DOHH2 (cell line): ENCODE results near the gene PALB2.

Source experiments
- H3F3A ChIP-seq: fragments of 200-600 bp; sonication (generic), shearing (Covaris generic); 2 replicates; pipeline ENCODE4 v1.6.0; 2016; ENCODE audit warnings: antibody characterized with exemption, mild to moderate bottlenecking; ENCODE audit not compliant: control insufficient read depth, insufficient read depth
- H3K27ac ChIP-seq: fragments of 200-600 bp; sonication (generic); 2 replicates; pipeline ENCODE4 v1.5.1; 2014; ENCODE audit warnings: low read depth, mild to moderate bottlenecking, low read length, moderate library complexity
- H3K27me3 ChIP-seq: fragments of 200-600 bp; sonication (generic); 2 replicates; pipeline ENCODE4 v1.6.1; 2014; ENCODE audit warnings: mild to moderate bottlenecking, low read length, mixed read lengths; ENCODE audit not compliant: control insufficient read depth
- H3K36me3 ChIP-seq: fragments of 200-600 bp; sonication (generic); 2 replicates; pipeline ENCODE4 v1.6.1; 2014; ENCODE audit warnings: mild to moderate bottlenecking, low read length, moderate library complexity, mixed read lengths; ENCODE audit not compliant: control insufficient read depth
- H3K4me1 ChIP-seq: fragments of 200-600 bp; sonication (generic); 2 replicates; pipeline ENCODE4 v1.6.1; 2014; ENCODE audit warnings: mild to moderate bottlenecking, low read length, mixed read lengths; ENCODE audit not compliant: control insufficient read depth
- H3K4me2 ChIP-seq: fragments of 200-600 bp; sonication (generic); 2 replicates; pipeline ENCODE4 v1.6.0; 2014; ENCODE audit warnings: mild to moderate bottlenecking, low read length, moderate library complexity
- H3K4me3 ChIP-seq: fragments of 200-600 bp; sonication (generic); 2 replicates; pipeline ENCODE4 v1.5.1; 2014; ENCODE audit warnings: mild to moderate bottlenecking, low read length, mixed read lengths
- H3K79me2 ChIP-seq: fragments of 200-600 bp; sonication (generic); 2 replicates; pipeline ENCODE4 v1.6.1; 2014; ENCODE audit warnings: mild to moderate bottlenecking, low read length, mixed read lengths; ENCODE audit not compliant: control insufficient read depth
- H3K9me2 ChIP-seq: fragments of 200-600 bp; sonication (generic); replicated peaks from 2 replicates; pipeline ENCODE4 v1.6.1; 2014; ENCODE audit warnings: mild to moderate bottlenecking, low read length, mixed read lengths; ENCODE audit not compliant: control insufficient read depth
- H3K9me3 ChIP-seq: fragments of 200-600 bp; sonication (generic); 2 replicates; pipeline ENCODE4 v1.6.1; 2014; ENCODE audit warnings: antibody characterized with exemption, low read length, mixed read lengths; ENCODE audit not compliant: control insufficient read depth, insufficient read depth
- H4K20me1 ChIP-seq: fragments of 200-600 bp; sonication (generic); 2 replicates; pipeline ENCODE4 v1.6.0; 2014; ENCODE audit warnings: low read depth, mild to moderate bottlenecking, antibody characterized with exemption, low read length, moderate library complexity; ENCODE audit not compliant: control insufficient read depth, insufficient read depth
- EZH2phosphoT487 ChIP-seq: fragments of 200-600 bp; sonication (generic); IDR thresholded peaks from 2 replicates; pipeline ENCODE4 v1.6.1; 2017; ENCODE audit warnings: borderline replicate concordance, mild to moderate bottlenecking, antibody characterized with exemption, low read length, moderate library complexity, mixed read lengths
- TF ChIP-seq, protein P1 (sequence below): fragments of 200-600 bp; sonication (generic); IDR thresholded peaks from one replicate; pipeline ENCODE4 v1.5.1; 2014; ENCODE audit warnings: antibody characterized with exemption, mild to moderate bottlenecking, low read depth, low read length; ENCODE audit not compliant: poor library complexity, severe bottlenecking

Gene PALB2

DNA sequence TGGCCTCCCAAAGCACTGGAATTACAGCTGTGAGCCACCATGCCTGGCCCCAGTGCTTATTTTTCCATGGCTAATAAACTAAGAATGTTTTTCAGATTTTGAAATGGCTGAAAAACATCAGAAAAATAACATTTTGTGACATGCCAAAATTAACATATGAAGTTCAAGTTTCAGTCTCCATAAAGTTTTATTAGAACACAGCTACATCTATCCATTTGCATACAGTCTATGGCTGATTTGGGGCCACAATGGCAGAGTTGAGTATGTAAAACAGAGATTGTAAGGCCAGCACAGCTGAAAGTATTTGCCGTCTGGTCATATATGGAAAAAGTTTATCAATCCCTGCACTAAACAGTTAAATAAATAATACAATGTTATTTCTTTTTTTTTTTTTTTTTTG, 31.2 kb downstream of the PALB2 start:
- Histone ChIP-seq H3K36me3 (peaks cover 17% of the 10 kb centered on the region), H3K9me2 (no peaks in the 10 kb centered on the region)
- TF ChIP-seq EZH2phosphoT487 = no peak
- TF ChIP-seq, protein P1, sequence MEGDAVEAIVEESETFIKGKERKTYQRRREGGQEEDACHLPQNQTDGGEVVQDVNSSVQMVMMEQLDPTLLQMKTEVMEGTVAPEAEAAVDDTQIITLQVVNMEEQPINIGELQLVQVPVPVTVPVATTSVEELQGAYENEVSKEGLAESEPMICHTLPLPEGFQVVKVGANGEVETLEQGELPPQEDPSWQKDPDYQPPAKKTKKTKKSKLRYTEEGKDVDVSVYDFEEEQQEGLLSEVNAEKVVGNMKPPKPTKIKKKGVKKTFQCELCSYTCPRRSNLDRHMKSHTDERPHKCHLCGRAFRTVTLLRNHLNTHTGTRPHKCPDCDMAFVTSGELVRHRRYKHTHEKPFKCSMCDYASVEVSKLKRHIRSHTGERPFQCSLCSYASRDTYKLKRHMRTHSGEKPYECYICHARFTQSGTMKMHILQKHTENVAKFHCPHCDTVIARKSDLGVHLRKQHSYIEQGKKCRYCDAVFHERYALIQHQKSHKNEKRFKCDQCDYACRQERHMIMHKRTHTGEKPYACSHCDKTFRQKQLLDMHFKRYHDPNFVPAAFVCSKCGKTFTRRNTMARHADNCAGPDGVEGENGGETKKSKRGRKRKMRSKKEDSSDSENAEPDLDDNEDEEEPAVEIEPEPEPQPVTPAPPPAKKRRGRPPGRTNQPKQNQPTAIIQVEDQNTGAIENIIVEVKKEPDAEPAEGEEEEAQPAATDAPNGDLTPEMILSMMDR = no peak

DNA sequence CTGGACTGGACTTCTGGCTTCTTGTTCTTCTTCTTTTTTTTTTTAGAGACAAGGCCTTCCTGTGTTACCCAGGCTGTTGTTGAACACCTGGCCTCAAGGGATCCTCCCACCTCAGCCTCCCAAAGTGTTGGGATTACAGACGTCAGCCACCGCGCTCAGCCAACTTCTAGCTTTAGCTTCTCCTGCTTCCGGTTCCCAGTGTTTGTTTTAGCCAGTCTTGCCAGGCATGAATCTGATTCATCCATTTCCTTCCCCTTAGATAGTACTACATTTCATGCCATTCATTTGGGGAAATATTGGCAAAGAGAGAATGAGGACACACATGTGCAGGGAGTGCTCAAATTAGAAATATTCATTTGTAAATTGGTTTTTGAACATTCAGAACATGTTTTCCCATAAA, 32.9 kb downstream of the PALB2 start:
- H3K36me3 ChIP-seq = peaks cover 19% of the 10 kb centered on the region
- H3K27me3 ChIP-seq = no peaks in the 10 kb centered on the region
- H3K79me2 ChIP-seq = no peaks in the 10 kb centered on the region
- no peak overlapping the region for H3K4me2 ChIP-seq
- no peaks in the 10 kb centered on the region for H3K4me1 ChIP-seq
- TF ChIP-seq, protein P1 = no peak
- no peak for TF ChIP-seq EZH2phosphoT487
- no peaks in the 10 kb centered on the region for H3K9me2 ChIP-seq
- no peak overlapping the region for H3K4me3 ChIP-seq
- H4K20me1 ChIP-seq = no peaks in the 10 kb centered on the region
- H3K9me3 ChIP-seq = no peaks in the 10 kb centered on the region
- H3K27ac ChIP-seq = no peak overlapping the region
- no peaks in the 10 kb centered on the region for H3F3A ChIP-seq

More for the DNA sequence above, 31.2 kb downstream of the PALB2 start:
- Histone ChIP-seq H3K79me2 (no peaks in the 10 kb centered on the region), H4K20me1 (no peaks in the 10 kb centered on the region), H3K9me3 (no peaks in the 10 kb centered on the region), H3K27ac (no peak overlapping the region), H3K4me3 (no peak overlapping the region), H3K4me2 (no peak overlapping the region), H3K27me3 (no peaks in the 10 kb centered on the region), H3K4me1 (no peaks in the 10 kb centered on the region), H3F3A (no peaks in the 10 kb centered on the region)

DNA sequence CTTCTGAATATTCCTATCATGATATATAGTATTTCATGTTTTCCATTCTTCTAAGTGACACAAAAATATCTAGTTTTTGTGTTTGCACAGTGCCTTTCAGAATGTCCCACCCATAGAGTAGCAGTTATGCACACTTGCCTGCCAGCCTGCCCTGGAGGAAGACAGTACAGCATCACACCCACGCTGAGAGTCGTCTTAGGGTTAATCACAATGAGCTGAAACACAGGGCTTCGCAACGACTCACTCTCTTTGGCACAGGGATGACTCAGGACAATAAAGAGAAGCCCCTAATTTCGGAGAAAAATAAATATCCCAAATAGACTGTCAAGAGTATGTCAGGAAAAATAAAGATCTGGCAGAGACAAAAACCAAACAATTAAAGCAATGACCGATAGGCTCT, 33.4 kb downstream of the PALB2 start:
- Histone ChIP-seq H3K36me3 (peaks cover 23% of the 10 kb centered on the region), H3K27me3 (no peaks in the 10 kb centered on the region), H3K79me2 (no peaks in the 10 kb centered on the region), H3K4me3 (no peak overlapping the region), H3K9me2 (no peaks in the 10 kb centered on the region), H3K9me3 (no peaks in the 10 kb centered on the region), H3F3A (no peaks in the 10 kb centered on the region), H4K20me1 (no peaks in the 10 kb centered on the region), H3K4me2 (no peak overlapping the region), H3K4me1 (no peaks in the 10 kb centered on the region), H3K27ac (no peak overlapping the region)
- TF ChIP-seq, protein P1 = no peak
- TF ChIP-seq EZH2phosphoT487 = no peak
